NCI-H460 (cell line): ENCODE data around the gene ATP2B3. TPM values are rescaled to one million over a fixed set of nuclear protein-coding genes. Genes with fewer than 3 reads are reported as not detected.

Experiments
- DNase-seq: peaks from one replicate; pipeline ENCODE4 v3.0.0-alpha.2; 2016; ENCODE audit warnings: low read depth; ENCODE audit errors: extremely low read depth
- total RNA-seq: library from RNA; depleted of rRNA; stranded (reverse); fragments of >200 nt; shearing (Covaris generic); gene quantifications from 2 replicates; pipeline ENCODE4 v1.2.3, GENCODE V29; 2014

The ATP2B3 gene
- total RNA-seq, 1 experiment from 2014 or later: not detected

DNA sequence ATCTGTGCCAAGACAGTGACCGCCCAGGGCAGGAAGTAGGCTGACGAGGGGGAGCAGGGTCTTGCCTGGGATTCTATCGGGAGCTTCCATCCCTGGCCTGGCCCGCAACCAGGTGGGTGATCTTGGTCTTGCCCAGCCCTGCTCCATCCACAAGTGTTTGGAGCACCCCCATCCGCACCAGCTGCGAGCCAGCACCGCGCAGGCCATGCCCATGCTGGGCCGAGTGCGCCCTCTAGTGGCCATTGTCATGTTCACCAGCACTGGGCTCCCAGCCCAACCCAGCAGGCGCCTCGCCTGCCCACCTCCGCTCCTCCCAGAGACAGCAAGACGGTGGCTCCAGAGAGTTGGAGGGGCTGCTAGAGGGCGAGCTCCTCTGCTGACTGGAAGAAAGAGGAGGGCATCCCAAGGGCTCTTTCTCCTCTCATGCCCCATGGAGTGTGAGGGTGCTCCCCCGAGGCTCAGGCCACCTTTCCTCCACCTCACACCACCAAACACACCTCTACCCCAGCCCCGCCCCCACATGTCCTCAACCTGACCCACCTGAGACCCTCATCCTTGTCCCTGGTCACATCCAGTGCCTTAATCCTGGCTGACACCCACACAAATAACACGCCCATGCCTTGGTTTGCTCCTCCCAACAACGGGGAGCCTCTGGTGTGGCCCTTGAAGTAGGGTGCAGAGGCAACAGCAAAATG, 9.8 kb upstream of the ATP2B3 start:
- peak; percentile 72 for DNase-seq

DNA sequence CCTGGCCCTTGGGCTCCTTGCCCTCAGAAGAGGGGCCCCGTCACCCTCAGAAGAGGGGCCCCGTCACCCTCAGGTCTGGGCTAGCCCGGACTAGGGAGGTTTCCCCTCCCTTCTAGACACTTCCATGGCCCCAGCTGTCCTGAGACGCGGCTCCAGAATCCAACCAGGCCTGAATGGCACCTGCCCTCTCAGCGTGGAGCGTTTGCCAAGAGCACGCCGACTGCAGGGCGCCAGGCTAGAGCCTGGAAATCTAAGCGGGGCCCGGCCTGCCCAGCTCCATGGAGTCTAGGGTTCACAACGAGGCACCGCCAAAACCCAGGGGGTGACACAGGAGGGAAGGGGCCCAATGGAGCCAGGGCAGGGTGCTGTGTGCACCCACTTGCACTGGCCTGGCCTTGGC, 7.8 kb upstream of the ATP2B3 start:
- DNase-seq: no peak

- DNase-seq: no peak
Measured at GRCh38 chrX:153510383-153510782, 7.1 kb upstream of the ATP2B3 start.

DNA sequence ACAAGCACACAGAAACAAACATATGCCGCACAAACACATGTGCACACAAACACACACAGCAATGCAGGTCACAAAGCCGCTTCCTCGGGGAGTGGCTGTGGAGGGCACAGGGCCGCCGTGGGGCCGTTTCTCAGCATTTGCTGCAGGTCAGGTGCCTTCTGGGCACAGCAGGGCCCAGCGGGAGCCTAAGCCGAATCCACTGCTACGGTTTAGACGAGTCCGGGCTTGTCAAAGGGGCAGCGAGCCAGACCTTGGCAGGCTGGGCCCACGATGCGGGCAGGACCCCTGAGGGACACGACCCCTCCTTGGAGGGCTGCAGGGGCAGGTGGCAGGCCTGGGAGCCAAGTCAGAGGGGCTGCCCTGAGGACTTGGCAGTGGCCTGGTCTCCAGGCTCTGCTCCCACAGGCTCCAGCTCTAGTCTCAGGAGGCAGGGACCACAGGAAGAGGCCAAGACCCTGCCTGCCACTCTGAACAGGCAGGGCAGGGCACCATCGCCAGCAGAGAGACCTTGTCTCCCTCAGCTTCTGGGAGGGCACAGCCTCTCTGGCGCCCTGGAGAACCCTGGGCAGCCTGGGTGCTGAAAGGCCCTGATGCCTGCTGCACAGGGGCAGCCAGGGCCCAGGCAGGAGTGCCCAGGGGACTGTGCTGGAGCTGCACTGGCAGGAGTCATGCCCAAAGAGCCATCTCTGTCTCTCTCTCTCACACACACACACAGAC, 5.5 kb upstream of the ATP2B3 start:
- DNase-seq: no peak

- no peak for DNase-seq
Measured at GRCh38 chrX:153512501-153512893, 4.9 kb upstream of the ATP2B3 start.

DNA sequence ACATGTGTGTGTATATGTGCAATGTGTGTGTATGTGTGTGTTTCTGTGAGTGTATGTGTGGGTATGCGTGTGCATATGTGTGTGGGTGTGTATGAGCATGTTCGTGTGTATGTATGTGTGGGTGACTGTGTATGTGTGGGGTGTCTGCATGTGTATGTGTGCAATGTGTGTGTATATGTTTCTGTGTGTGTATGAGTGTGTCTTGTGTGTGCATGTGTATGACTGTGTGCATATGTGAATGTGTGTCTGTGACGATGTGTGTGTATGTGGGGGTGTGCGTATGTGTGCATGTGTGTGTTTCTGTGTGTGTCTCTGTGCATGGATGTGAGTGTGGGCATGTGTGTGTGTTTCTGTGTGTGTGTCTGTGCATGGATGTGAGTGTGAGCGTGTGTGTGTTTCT, 4.2 kb upstream of the ATP2B3 start:
- DNase-seq: no peak

DNA sequence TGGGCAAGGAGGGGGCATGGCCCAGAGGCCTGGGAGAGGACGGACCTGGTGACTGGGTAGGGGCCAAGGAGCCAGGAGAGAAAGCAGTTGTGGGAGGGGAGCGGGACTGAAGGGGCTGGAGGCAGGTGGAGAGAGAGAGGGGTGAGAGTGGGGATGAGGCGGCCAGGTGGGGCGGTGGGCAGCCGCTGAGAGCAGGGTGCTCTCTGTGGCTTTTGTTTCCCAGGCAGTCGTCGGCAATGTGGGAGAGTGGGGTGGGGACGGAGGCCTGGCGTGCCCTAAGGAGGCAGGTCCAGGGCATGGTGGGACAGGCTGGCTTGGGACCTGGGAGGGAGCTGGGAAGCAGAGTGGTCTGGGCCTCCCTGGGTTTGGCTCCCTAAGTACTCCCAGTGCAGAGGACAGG, 3.2 kb upstream of the ATP2B3 start:
- DNase-seq: no peak

- DNase-seq: no peak
Measured at GRCh38 chrX:153515435-153515834, 2.0 kb upstream of the ATP2B3 start.

GRCh38 chrX:153516073-153516472, 1.4 kb upstream of the ATP2B3 start:
- no peak for DNase-seq

GRCh38 chrX:153517946-153518834, 748 bp downstream of the ATP2B3 start:
- no peak for DNase-seq

GRCh38 chrX:153519569-153520286, 2.3 kb downstream of the ATP2B3 start:
- no peak for DNase-seq

- no peak for DNase-seq
Measured at GRCh38 chrX:153520287-153520917, 3.0 kb downstream of the ATP2B3 start.

DNA sequence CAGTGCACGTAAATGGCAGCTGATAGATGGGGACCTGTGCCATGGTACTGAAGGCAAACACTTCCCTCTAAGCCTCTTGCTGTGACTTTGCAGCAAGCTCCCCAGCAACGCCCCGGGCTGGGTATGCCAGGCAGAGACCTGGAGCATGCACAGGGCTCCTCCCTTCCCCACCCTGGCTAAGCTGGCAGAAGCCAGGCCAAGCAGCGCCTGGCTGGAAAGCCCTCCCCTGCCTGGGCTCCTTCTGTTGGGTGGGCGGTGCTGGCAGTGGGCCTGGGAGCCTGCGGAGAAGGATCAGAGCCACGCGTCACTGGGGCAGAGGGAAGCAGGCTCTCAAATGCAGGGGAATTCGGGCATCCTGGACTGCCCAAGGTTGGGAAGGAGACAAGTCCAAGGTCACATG, 3.6 kb downstream of the ATP2B3 start:
- no peak for DNase-seq

GRCh38 chrX:153522259-153522658, 4.8 kb downstream of the ATP2B3 start:
- DNase-seq: no peak

GRCh38 chrX:153523269-153523668, 5.8 kb downstream of the ATP2B3 start:
- DNase-seq: no peak

- DNase-seq: no peak
Measured at GRCh38 chrX:153524234-153524633, 6.8 kb downstream of the ATP2B3 start.

DNA sequence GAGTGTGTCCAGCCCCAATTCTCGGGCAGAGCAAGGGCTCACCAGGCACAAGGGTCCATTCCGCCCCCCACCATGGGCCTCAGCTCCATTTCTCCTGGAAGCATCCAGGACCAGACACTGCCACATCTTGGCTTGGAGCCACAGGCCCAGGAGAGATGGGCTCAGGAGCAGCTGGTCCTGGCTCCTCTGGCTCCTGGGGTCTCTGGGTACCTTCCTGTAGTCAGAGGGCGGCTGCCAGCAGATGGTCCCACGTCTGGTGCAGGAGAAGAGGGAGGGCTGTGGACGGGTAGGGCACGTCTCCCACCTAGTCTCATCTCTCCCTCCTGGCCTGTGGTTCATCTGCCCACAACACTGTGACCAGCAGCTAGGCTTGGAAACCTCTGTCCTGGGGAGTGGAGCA, 8.0 kb downstream of the ATP2B3 start:
- DNase-seq: no peak

DNA sequence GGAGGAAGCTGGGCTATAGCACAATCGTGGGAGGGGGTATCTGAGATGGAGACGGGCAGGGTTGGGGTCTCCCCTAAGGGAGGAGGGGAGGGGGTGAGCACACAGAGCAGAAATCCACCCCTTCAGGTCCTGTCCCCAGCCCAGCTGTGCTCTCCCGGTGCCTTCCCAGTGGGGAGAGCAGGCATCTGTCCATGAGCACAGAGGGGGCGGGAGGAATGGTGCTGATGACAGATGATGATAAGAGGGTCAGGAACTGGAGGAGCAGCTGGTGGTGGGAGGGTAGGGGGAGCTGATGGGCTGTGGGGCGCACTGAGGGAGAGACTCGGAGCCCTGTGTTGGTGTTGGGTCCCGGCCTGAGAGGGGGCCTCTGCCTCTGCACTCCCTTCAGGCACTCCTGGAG, 8.6 kb downstream of the ATP2B3 start:
- DNase-seq: no peak

DNA sequence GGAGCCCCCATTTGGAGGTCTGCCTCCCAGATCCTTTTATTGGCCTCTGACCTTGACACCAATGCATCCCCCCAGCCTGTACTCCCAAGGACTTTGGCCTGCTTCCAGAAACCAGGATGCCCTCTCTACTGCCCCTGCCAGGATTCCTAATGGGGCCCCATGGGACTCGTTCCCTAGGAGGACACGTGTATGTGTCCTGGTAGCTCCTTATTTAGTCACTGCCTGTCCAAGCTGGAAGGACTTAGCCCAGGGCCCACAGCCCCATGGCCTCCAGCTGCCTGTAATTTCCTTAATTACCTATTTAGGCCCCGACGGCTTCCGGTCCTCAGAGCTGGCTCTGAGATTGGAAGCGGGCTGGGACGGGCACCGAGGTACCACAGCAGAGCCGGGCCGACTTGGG, 9.4 kb downstream of the ATP2B3 start:
- DNase-seq: no peak

DNA sequence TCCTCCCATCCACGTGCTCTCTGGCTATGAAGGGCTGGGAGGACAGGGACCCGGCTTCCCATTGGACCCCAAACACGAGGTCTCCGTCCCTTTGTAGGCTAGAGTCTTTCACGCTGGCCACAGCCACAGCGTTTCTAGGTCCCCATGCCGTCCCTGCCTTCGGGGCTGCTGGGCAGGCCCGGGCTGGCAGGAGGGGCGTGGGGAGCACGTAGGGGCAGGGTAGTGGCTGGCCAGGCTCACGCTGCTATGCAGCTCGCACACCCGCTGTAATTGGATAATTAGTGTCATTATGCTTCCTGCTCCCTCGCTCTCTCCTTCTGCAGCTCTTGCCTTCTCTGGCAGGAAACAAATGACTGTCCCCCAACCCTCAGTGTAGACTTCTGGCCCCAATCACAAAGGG, 9.8 kb downstream of the ATP2B3 start:
- DNase-seq: no peak
